HG02943 (cell line): ENCODE measurements around the gene TSHZ1.

Source experiments
- ATAC-seq: cut with Tn5 transposase; IDR thresholded peaks from one replicate; pipeline ENCODE4 v1.9.1; 2021; ENCODE audit warnings: mild to moderate bottlenecking, low read depth, moderate library complexity; ENCODE audit not compliant: unreplicated experiment

Gene TSHZ1

GRCh38 chr18:75206452-75207309, 3.9 kb upstream of the TSHZ1 start:
- no peak for ATAC-seq

- no peak for ATAC-seq
Measured at GRCh38 chr18:75207310-75208154, 3.1 kb upstream of the TSHZ1 start.

- peak; percentile 4 for ATAC-seq
Measured at GRCh38 chr18:75208155-75208835, 2.3 kb upstream of the TSHZ1 start.

GRCh38 chr18:75208836-75209128, 1.8 kb upstream of the TSHZ1 start:
- peak; percentile 8 for ATAC-seq

GRCh38 chr18:75209129-75209950, 1.3 kb upstream of the TSHZ1 start, which contains the start of gene PTGR3:
Gene PTGR3, minus strand, starts transcription at chr18:75209139. Its CDS starts 81 bp downstream, at chr18:75209058.
- ATAC-seq = peak; percentile 51

DNA sequence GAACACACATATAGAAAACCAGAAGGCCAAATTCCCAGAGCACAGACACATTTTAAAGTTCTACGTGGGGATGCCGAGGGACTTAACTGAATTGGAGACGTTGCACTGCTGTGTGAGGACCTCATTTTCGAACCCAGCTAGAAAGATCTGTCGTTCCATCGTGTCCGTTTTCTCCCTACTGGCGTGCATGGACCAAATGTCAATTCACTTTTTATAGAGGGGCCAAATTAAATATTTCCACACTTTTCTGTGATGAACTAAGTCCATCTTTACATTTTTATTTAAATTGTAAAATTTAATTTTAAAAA, 692 bp upstream of the TSHZ1 start:
- ATAC-seq = no peak

DNA sequence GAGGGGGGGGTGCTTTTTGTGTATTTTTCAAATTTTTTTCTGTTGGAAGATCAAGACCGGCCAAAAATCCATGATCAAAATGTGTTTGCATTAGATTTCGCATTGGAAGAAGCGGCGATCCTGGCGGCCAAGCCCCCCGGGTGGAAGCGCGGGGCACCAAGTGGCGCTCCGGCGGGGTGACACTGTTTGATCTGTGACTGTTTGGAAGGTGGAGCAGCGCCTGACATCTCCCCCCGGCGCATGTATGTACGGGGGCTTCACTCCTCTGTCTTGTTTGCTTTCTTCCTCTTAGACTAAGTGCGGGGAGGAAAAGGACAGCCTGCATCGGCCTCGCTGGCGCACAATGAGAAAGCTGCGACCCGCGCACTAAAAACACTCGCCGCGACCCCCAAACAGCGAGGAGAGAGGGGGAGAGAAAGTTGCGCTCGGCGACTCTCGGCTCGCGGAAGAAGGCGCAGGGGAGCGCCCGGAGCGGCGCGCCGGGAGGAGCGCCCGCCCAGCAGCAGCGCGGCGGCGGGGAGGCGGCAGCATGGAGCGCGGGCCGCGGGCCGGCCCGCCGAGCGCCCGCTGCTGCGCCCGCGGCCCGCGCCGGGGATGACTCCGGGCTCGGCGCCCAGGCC, 515 bp downstream of the TSHZ1 start:
- ATAC-seq = no peak

- ATAC-seq = no peak
Measured at GRCh38 chr18:75211626-75211952, 992 bp downstream of the TSHZ1 start.

DNA sequence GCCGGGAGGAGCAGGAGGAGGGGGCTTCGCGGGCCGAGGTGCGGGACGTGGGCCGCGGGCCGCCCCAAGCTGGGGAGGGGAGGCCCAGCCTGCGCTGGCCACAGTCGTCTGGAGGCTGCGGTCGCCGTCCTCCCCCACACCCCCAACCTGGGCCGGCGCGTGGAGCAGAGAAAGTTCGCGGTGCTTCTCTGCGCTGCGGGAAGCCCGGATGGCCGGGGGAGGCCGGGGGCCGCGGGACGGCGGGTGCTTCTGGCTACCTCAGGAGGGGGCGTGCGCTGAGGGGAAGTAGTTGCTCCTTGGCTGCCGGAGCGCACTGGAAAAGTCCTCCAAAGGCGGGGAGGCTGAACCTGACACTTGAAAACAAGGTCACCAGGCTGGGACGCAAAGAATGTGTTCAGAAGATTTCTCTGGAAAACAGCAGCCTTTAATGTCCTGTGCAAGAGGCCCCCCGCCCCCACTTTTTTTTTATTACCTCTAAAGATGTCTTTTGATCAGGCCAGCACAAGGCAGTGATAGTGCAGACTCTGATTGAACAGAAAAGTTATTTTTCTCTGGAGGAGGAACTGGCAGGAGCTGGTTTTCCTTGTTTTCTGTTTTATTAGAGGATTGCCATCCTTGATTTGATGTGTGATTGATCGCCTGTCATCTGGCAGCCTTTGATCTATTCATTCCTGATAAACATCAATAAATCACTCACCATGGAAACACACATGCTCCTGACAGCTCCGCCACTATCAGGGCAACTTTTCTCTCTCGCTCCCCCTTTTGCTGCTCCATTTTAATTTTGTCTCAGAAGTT, 1.6 kb downstream of the TSHZ1 start:
- no peak for ATAC-seq

DNA sequence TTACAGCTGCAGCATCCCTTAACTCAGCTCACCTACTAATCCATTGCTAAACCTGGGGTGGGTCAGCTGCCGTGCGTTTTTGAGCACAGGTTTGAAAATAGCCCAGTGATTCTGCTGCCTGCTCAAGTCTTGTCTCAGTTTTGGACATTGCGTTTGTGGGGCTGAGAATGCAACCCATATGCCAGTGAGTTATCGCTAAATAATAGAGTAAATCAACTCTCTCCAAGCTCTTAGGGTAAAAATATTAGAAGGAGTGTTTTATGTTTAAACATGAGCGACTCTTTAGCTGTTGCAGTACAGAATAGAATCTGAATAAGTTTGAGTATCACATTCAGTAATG, 2.1 kb downstream of the TSHZ1 start:
- no peak for ATAC-seq

DNA sequence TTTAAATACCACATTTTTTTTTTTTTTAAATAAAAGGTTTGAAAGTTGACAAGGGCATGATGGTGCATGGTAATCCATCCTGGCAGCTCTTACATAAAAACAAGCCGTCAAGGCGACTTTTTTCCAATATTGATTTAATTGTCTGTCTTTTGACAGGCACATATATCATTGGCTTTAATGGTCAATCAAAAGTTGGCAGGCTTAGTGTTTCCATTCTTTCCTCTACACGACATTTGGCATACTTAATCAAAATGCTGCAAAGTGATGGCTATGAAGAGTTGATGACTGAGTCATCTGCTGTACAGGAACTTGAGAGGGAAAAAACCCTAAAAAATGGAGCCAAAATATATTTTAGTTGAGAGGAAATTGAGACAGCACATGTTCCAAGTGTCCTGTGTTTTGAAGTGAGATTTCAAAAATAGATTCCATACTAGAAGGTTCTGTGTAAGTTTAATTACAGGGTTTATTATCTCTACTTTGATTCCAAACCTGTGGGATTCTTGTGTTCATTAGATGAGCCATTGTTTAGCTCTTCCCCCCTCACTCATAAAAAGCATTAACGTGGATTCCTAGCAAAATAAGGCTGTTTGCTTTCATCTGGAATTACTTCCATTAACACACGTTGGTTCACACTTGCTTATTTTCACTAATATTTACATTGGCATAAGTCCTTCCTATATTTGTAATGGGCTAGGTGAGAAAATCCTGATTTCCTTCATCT, 3.2 kb downstream of the TSHZ1 start:
- no peak for ATAC-seq

DNA sequence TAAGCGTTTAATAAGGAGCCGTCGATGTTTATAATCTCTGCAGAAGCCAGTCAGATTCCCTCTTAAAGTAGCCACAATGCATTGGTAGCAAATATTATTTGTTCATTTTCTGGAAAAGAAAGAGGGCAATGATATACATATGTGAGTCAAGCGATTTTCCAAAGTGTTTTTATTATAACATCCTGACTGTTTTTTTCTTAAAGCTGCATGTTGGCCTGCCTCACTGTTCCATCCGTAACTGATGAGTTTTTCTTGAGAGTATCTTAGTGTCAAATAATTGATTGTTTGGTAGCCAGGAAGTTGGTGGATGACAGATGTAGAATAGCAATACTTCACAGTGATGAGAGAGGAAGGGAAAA, 3.7 kb downstream of the TSHZ1 start:
- no peak for ATAC-seq

DNA sequence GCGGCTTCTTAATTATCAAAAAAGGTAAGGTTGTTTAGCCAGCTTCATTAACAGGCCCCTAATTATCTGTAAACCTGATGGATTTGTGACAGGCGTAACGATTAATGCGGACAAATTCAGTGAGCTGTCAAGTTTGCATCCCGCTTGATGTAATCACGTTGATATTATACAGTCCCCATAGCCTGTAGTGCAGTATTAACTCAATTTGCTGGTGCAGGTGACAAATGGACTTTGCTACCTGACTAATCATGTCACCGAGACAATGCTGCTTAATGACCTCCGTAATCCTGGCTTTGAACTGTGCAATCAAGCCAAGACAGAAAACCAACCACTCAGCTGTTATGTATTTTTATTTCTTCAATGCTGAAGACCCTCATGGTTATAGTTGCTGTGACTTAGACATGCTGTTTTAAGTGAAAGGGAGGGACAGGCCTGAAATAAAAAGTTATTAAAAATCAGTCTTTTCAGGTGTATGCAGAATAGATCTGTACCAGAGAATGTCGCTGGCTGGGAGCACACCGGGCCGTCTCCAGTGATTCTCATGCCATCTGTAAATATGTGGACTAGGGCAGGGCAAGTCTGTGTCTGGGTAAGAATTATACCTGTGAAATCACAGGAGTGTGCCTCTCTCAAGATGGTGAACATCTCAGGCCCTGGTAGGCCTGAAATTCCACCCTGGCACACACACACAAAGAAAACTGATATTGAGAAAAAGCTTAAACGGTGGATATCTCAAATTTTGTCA, 4.3 kb downstream of the TSHZ1 start:
- no peak for ATAC-seq

DNA sequence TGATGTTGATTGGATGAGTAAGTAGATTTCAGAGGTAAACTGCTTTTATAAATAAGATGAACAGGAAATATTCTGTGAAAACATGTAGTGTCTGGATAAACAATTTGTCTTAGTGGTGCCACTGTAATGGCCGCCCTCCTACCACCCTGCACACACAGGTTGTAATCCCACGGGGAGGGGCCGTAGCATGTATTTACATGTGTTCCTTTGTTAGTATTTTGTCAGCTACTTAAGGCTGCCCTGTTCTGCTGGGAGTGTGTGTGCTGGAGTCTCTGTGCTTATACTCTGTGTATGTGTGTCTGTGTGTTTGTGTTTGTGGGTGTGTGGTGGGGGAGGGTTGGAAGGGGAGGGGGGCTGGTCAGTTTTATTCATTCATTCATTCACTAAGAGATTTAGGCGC, 5.1 kb downstream of the TSHZ1 start:
- no peak for ATAC-seq

DNA sequence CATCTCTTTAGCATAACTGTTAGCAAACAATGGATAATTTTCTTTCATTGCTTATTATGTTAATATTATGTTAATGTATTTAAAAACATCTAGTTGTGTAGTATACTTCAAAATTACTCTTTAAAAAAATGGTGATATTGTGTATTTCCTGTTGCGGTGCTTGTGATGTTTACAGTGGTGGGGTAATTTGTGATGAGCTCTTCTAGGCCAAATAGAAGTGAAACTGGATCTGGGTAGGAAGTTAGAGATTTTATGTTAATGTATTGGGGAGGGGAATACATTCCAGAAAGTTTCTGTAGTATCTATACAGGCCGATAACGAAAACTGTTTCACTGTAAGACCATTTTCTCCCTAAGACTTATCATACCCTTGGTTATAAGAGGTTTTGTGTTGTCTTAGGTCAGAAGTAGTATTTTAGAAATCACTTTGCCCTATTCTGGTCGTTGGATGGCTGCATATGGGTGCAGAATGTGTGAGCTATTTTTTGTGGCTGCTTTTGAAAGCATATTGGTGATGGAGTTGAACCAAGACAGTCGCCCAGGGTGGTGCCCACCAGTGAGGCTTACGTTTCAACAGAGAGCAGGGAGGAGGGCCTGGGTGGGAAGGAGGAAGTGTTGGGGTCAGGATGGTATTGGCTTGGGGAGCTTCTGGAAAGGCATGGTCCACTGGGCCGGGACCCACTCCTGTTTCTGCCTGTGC, 5.8 kb downstream of the TSHZ1 start:
- ATAC-seq = no peak

- no peak for ATAC-seq
Measured at GRCh38 chr18:75216911-75217689, 6.5 kb downstream of the TSHZ1 start.
